Measurements from ENCODE around the gene MPZL2. TPM values are rescaled to one million over a fixed set of nuclear protein-coding genes. Genes with fewer than 3 reads are reported as not detected.
A peak's percentile ranks its signal among the peaks of the same experiment; 100 is the strongest.

Gene MPZL2
- total RNA-seq, 1 experiment from 2014 or later, result 0.26 TPM

DNA sequence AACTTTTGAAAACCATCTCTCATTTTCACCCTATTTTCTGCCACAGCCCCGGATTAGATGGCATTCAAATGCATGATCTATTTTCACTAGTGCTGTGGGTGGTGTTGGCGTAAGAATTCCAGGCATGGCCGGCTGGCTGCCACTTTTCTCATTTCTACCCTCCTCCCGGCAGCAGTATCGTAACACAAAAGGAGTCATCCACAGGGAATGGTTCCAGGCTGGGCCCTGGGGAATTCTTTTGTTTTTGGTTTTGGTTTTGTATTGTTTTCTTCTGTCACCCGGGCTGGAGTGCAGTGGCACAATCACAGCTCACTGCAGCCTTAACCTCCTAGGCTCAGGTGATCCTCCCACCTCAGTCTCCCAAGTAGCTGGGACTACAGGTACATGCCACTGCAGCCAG lies 53.1 kb downstream of the MPZL2 start:
- Histone ChIP-seq H3K79me2 (ENCODE audit: insufficient read depth, low read length) (no peaks in the 10 kb centered on the region), H2BK20ac (ENCODE audit: low read depth, low read length, poor library complexity, severe bottlenecking) (no peak overlapping the region), H4K8ac (replicated peaks; ENCODE audit: insufficient read length, low read depth, low read length) (no peak overlapping the region), H3K79me1 (ENCODE audit: insufficient read depth, low read depth, low read length, poor library complexity, severe bottlenecking) (no peaks in the 10 kb centered on the region), H3K9ac (ENCODE audit: extremely low read depth, insufficient read length, low read length) (no peak overlapping the region), H3K56ac (ENCODE audit: insufficient read length, low read depth, low read length) (no peak overlapping the region), H3K23me2 (ENCODE audit: insufficient read length, low read depth, low read length, poor library complexity, severe bottlenecking) (no peaks in the 10 kb centered on the region), H2BK15ac (ENCODE audit: low read depth, low read length) (no peak overlapping the region), H4K20me1 (ENCODE audit: control insufficient read depth, insufficient read depth, insufficient read length) (no peaks in the 10 kb centered on the region), H3K27ac (ENCODE audit: insufficient read length, low read depth, low read length) (no peak overlapping the region), H2BK120ac (ENCODE audit: low read depth, low read length, poor library complexity, severe bottlenecking) (no peak overlapping the region), H3K4me2 (ENCODE audit: insufficient read depth, insufficient read length, low read length) (no peak overlapping the region), H3K27me3 (ENCODE audit: insufficient read depth, low read length) (no peaks in the 10 kb centered on the region), H3K4me1 (ENCODE audit: insufficient read depth, low read length) (peaks cover 29% of the 10 kb centered on the region), H2BK12ac (ENCODE audit: insufficient read length, low read depth, low read length) (no peak overlapping the region), H2AK5ac (ENCODE audit: insufficient read length, low read length) (no peak overlapping the region), H4K91ac (ENCODE audit: insufficient read length, low read depth, low read length) (no peak overlapping the region), H3K18ac (ENCODE audit: insufficient read length, low read depth, low read length) (no peak overlapping the region), H2AFZ (ENCODE audit: low read length) (no peak overlapping the region), H3K23ac (ENCODE audit: insufficient read length, low read depth, low read length) (no peak overlapping the region), H3K4ac (ENCODE audit: low read depth, low read length) (no peak overlapping the region), H3T11ph (ENCODE audit: low read length) (no peak overlapping the region), H3K9me3 (ENCODE audit: control insufficient read depth, low read depth, low read length) (no peaks in the 10 kb centered on the region), H3K14ac (ENCODE audit: insufficient read depth, low read length) (no peak overlapping the region), H2BK5ac (ENCODE audit: insufficient read length, low read length) (no peak overlapping the region), H4K5ac (ENCODE audit: insufficient read length, low read depth, low read length) (no peak overlapping the region)
- H3K27me3 Mint-ChIP-seq (ENCODE audit: low read depth), result peaks cover 3% of the 10 kb centered on the region
- TF ChIP-seq, protein P1, sequence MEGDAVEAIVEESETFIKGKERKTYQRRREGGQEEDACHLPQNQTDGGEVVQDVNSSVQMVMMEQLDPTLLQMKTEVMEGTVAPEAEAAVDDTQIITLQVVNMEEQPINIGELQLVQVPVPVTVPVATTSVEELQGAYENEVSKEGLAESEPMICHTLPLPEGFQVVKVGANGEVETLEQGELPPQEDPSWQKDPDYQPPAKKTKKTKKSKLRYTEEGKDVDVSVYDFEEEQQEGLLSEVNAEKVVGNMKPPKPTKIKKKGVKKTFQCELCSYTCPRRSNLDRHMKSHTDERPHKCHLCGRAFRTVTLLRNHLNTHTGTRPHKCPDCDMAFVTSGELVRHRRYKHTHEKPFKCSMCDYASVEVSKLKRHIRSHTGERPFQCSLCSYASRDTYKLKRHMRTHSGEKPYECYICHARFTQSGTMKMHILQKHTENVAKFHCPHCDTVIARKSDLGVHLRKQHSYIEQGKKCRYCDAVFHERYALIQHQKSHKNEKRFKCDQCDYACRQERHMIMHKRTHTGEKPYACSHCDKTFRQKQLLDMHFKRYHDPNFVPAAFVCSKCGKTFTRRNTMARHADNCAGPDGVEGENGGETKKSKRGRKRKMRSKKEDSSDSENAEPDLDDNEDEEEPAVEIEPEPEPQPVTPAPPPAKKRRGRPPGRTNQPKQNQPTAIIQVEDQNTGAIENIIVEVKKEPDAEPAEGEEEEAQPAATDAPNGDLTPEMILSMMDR (conservative IDR thresholded peaks at IDR 0.05), result no peak
- peaks cover 0 to 6% of the 10 kb centered on the region in 2 experiments; a peak in 3 of 5 replicates for H3K9me3 Mint-ChIP-seq
- DNase-seq, result peak; percentile 64
- H3K4me1 Mint-ChIP-seq, result peaks cover 59 to 61% of the 10 kb centered on the region in 2 experiments
- no peak overlapping the region; a peak in 1 of 5 replicates for H3K4me3 Mint-ChIP-seq
- peaks cover 0 to 14% (median 0%) of the 10 kb centered on the region in 3 experiments; a peak in 3 of 7 replicates for H3K36me3 Mint-ChIP-seq (ENCODE audit: insufficient read depth in 1 of 3, low read depth in 3 of 3)
- no CpG with 5 or more reads among the region's 6 CpGs for WGBS (ENCODE audit: extremely low coverage, insufficient read length, low lambda C conversion rate)
- H3K27ac Mint-ChIP-seq, result peak overlapping the region in 2 of 3 experiments; percentile 47 to 91; a peak in 2 of 7 replicates

Measured in H9 (cell line).